T-helper 2 cell treated with Interferon-gamma antibody and Interleukin-4, amounts not matched to agents 5 μg/mL and 100 μg/mL, for 36 hours (primary cell): ENCODE results near the gene SP9.
"Not testable (repeated sequence)": the region's sequence is repeated elsewhere in the genome, so short reads cannot be mapped to it uniquely, and the experiment has no call there.

ENCODE experiments used
- DNase-seq: peaks from one replicate; pipeline ENCODE4 v3.0.0; 2021; ENCODE audit warnings: low spot score
- H3K27ac Mint-ChIP-seq: one replicate; pipeline ENCODE4 v1.8.0; 2021; ENCODE audit warnings: mild to moderate bottlenecking, mixed read lengths
- H3K27me3 Mint-ChIP-seq: one replicate; pipeline ENCODE4 v1.8.0; 2021; ENCODE audit warnings: low read depth, mixed read lengths
- H3K36me3 Mint-ChIP-seq: one replicate; pipeline ENCODE4 v1.8.0; 2021; ENCODE audit warnings: low read depth, mixed read lengths
- H3K4me1 Mint-ChIP-seq: one replicate; pipeline ENCODE4 v1.8.0; 2021; ENCODE audit warnings: low read depth, mixed read lengths
- H3K4me3 Mint-ChIP-seq: one replicate; pipeline ENCODE4 v1.8.0; 2022; ENCODE audit warnings: mild to moderate bottlenecking, moderate library complexity, mixed read lengths
- H3K9me3 Mint-ChIP-seq: one replicate; pipeline ENCODE4 v1.8.0; 2021; ENCODE audit warnings: mixed read lengths

Gene SP9

DNA sequence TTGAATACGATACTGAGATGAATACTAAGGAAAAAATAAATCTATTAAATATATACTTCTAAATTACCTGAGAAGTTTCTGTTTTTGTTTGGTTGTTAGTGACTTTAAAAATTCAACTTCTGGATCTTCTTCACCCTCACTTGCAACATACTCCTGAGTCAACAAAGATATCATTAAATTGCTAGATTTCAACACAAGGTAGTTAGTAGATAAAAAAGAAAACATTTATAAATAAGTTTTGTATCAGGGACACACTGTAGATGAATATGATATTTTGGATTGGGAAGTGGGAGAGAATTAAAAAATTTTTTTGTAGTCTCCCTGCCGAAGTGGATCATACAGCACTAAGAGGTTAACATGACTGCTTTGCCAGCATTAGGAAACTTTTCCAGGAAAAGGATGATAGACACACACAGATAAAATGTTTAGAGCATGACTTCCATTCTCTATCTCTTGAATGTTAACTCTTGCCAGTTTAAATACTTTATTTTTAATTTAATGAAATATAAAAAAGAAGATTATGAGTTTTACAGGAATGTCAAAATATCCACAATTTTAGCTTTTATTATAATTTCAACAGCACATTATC is 15.9 kb downstream of the SP9 start:
- Mint-ChIP-seq H3K4me3 (no peak overlapping the region), H3K9me3 (no peaks in the 10 kb centered on the region), H3K27ac (no peak overlapping the region), H3K27me3 (peaks cover 2% of the 10 kb centered on the region), H3K4me1 (no peaks in the 10 kb centered on the region), H3K36me3 (peaks cover 8% of the 10 kb centered on the region)
- DNase-seq: no peak

DNA sequence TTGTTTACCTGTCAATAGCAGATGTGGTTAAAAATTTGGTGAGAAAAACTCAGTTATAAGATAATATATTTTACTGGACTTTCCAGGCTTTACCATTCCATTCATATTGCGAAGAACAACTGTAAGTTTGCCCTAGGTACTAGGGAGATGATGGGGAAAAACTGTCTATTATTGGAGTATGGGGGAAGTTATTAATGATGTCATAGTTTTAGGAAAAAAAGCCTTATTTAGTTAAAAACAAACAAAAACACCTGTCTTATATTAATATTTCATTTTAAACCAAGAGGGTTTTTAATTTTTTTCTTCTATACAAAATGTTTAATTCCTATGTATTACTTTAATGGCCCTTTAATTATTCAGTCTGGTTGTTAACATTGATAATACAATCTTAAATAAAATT is 18.2 kb downstream of the SP9 start:
- Mint-ChIP-seq H3K27me3 (no peaks in the 10 kb centered on the region), H3K36me3 (peaks cover 9% of the 10 kb centered on the region), H3K4me3 (no peak overlapping the region), H3K4me1 (no peaks in the 10 kb centered on the region), H3K27ac (no peak overlapping the region), H3K9me3 (no peaks in the 10 kb centered on the region)
- DNase-seq: no peak

DNA sequence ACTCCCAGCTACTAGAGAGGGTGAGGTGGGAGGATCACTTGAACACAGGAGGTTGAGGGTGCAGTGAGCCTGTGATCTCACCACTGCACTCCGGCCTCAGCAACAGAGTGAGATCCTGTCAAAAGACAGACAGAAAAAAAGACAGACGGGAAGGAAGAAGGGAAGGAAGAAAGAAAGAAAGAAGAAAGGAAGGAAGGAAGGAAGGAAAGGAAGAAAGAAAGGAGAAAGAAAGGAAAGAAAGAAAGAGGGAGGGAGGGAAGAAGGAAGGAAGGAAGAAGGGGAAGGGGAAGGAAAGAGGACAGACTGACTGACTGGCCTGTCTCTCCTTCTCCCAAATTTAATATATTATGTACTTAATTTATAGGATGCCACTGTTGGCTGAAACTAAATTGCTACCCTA is 21.6 kb downstream of the SP9 start:
- Mint-ChIP-seq H3K27me3 (no peaks in the 10 kb centered on the region), H3K4me1 (no peaks in the 10 kb centered on the region), H3K9me3 (no peaks in the 10 kb centered on the region), H3K4me3 (no peak overlapping the region), H3K36me3 (peaks cover 17% of the 10 kb centered on the region), H3K27ac (no peak overlapping the region)
- no peak for DNase-seq

DNA sequence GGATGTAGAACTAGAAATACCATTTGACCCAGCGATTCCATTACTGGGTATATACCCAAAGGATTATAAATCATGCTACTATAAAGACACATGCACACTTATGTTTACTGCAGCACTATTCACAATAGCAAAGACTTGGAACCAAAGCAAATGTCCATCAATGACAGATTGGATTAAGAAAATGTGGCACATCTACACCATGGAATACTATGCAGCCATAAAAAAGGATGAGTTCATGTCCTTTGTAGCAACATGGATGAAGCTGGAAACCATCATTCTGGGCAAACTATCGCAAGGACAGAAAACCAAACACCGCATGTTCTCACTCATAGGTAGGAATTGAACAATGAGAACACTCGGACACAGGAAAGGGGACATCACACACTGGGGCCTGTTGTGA is 24.9 kb downstream of the SP9 start:
- H3K4me1 Mint-ChIP-seq: not testable (repeated sequence)

DNA sequence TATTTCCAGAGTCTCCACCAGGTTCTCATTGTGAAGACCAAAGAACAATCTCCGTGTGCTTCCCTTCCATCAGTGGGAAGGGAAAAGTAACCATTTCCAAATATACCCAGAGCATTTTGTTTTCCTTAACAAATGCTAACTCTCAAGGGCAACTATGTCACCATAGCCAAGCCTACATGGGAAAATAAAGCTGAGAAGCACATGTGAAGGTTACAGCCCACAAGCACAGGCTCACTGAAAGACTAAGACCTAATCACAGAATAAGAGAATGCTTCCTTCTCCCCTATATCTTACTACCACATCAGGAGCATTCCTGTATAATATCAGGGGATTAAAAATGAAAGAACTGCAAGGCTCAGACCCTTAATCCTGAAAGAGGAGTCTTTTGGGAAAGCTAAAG is 28.2 kb downstream of the SP9 start:
- Mint-ChIP-seq H3K27ac (no peak overlapping the region), H3K9me3 (peaks cover 38% of the 10 kb centered on the region), H3K27me3 (no peaks in the 10 kb centered on the region), H3K4me3 (no peak overlapping the region), H3K4me1 (no peaks in the 10 kb centered on the region), H3K36me3 (peaks cover 63% of the 10 kb centered on the region)
- DNase-seq: no peak

More for the DNA sequence above, 24.9 kb downstream of the SP9 start:
- H3K4me3 Mint-ChIP-seq, H3K27ac Mint-ChIP-seq, H3K27me3 Mint-ChIP-seq, DNase-seq: not testable (repeated sequence)
- Mint-ChIP-seq H3K9me3 (peaks cover 17% of the 10 kb centered on the region), H3K36me3 (peaks cover 41% of the 10 kb centered on the region)

DNA sequence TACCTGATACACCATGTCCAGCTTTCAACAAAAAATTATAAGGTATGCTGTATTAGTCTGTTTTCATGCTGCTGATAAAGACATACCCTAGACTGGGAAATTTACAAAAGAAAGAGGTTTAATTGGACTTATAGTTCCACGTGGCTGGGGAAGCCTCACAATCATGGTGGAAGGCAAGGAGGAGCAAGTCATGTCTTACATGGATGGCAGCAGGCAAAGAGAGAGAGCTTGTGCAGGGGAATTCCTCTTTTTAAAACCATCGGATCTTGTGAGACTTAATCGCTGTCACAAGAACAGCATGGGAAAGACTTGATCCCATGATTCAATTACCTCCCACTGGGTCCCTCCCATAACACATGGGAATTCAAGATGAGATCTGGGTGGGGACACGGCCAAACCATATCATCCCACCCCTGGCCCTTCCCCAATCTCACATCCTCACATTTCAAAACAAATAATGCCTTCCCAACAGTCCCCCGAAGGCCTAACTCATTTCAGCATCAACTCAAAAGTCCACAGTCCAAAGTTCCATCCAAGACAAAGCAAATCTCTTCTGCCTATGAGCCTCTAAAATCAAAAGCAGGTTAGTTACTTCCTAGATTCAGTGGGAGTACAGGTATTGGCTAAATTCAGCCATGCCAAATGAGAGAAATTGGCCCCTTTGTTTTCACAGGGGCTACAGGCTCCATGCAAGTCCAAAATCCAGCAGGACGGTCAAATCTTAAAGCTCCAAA is 28.9 kb downstream of the SP9 start:
- Mint-ChIP-seq H3K36me3 (peaks cover 70% of the 10 kb centered on the region), H3K9me3 (peaks cover 38% of the 10 kb centered on the region)
- H3K4me1 Mint-ChIP-seq, H3K27ac Mint-ChIP-seq, H3K4me3 Mint-ChIP-seq, H3K27me3 Mint-ChIP-seq, DNase-seq: not testable (repeated sequence)

DNA sequence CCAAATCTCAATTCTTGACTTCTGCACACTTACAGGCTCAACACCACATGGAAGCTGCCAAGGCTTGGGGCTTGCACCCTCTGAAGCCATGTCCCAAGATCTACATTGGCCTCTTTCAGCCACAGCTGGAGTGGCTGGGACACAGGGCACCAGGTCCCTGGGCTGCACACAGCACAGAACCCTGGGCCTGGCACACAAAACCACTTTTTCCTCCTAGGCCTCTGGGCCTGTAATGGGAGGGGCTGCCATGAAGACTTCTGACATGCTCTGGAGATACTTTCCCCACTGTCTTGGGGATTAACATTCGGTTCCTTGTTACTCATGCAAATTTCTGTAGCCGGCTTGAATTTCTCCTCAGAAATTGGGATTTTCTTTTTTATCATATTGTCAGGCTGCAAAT is 29.9 kb downstream of the SP9 start:
- H3K27ac Mint-ChIP-seq: no peak overlapping the region
- H3K36me3 Mint-ChIP-seq: peaks cover 68% of the 10 kb centered on the region
- peaks cover 38% of the 10 kb centered on the region for H3K9me3 Mint-ChIP-seq
- no peak overlapping the region for H3K4me3 Mint-ChIP-seq
- no peaks in the 10 kb centered on the region for H3K27me3 Mint-ChIP-seq
- no peaks in the 10 kb centered on the region for H3K4me1 Mint-ChIP-seq
- DNase-seq: no peak

DNA sequence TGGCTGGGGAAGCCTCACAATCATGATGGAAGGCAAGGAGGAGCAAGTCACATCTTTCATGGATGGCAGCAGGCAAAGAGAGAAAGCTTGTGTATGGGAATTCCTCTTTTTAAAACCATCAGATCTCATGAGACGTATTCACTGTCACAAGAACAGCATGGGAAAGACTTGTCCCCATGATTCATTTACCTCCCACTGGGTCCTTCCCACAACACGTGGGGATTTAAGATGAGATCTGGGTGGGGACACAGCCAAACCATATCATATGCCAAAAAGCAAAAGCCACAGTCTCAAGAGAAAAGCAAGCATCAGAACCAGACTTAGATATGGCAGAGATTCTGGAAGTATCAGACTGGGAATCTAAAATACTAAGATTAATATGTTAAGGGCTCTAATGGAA is 30.8 kb downstream of the SP9 start:
- Mint-ChIP-seq H3K36me3 (peaks cover 63% of the 10 kb centered on the region), H3K27me3 (no peaks in the 10 kb centered on the region)

DNA sequence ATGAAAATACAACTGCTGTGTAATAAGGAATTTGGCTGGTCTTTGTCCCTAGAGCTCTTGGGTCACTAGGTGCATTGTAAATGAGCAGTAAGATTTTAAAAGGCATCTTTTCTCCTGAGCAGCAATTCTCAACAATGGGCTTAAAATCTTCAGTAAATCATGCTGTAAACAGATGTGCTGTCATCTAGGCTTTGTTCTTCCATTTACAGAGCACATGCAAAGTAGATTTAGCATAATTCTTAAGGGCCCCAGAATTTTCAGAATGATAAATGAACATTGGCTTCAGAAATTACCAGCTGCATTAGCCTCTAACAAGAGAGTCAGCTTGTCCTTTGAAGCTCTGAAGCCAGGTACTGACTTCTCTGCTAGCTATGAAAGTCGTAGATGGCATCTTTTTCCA is 33.9 kb downstream of the SP9 start:
- no peaks in the 10 kb centered on the region for H3K27me3 Mint-ChIP-seq
- no peak overlapping the region for H3K4me3 Mint-ChIP-seq
- H3K27ac Mint-ChIP-seq: no peak overlapping the region
- peaks cover 44% of the 10 kb centered on the region for H3K36me3 Mint-ChIP-seq
- no peak for DNase-seq
- peaks cover 31% of the 10 kb centered on the region for H3K9me3 Mint-ChIP-seq
- H3K4me1 Mint-ChIP-seq: no peaks in the 10 kb centered on the region

More for the DNA sequence above, 30.8 kb downstream of the SP9 start:
- Mint-ChIP-seq H3K4me1 (no peaks in the 10 kb centered on the region), H3K4me3 (no peak overlapping the region), H3K27ac (no peak overlapping the region), H3K9me3 (peaks cover 38% of the 10 kb centered on the region)
- no peak for DNase-seq

DNA sequence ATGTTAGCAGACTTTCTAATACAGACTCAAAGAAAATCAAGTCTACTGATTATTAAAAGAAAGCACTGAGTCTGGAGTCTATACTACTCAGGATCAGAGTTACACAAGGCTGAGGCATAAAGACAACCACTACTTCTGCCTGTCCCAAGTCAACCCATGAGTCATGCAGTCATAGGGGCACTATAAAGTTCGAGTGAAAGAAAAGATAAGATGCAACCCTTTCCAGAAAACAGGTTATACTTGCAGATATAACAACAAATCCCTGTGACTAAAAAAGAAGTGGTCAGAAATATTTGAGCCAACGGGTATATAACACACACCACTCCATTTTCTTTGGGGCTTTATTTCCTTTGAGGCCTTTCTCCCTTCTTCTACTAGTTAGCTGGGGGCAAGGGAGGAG is 42.2 kb downstream of the SP9 start:
- Mint-ChIP-seq H3K36me3 (peaks cover 19% of the 10 kb centered on the region), H3K4me3 (no peak overlapping the region), H3K27ac (no peak overlapping the region), H3K27me3 (no peaks in the 10 kb centered on the region), H3K4me1 (no peaks in the 10 kb centered on the region), H3K9me3 (no peaks in the 10 kb centered on the region)
- DNase-seq: no peak

DNA sequence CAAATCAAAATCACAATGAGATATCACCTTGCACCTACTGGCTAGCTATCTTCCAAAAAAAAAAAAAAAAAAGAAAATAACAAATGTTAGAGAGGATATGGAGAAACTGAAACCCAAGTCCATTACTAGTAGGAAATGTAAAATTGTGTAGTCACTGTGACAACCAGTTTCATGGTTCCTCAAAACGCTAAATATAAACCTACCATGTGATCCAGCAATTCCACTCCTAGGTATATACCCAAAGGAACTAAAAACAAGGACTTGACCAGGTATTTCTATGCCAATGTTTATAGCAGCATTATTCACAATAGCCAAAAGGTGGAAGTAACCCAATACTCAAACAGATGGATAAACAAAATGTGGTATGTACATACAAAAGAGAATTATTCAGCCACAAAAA is 49.0 kb downstream of the SP9 start:
- no peak for DNase-seq
- Mint-ChIP-seq H3K36me3 (peaks cover 26% of the 10 kb centered on the region), H3K4me3 (no peak overlapping the region), H3K27ac (no peak overlapping the region), H3K9me3 (no peaks in the 10 kb centered on the region), H3K27me3 (no peaks in the 10 kb centered on the region), H3K4me1 (peaks cover under 1% of the 10 kb centered on the region)

DNA sequence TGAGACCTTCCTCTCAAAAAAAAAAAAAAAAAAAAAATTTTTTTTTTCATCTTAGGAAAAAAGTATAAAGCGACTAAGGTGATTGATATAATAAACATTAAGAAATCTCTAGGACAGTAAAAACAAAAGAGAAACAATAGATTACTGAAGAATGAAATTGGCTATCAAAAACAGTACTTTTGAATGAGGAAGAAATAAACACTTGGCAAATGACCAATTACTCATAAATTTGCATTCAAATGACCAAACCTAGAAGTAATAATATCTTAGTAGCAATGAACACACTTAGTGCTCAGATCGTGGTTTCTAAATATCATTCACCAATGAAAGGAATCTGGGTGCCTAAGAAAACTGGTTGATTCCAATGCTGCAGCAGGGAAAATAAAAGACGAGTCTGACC is 50.4 kb downstream of the SP9 start:
- no peak overlapping the region for H3K27ac Mint-ChIP-seq
- H3K4me3 Mint-ChIP-seq: no peak overlapping the region
- no peaks in the 10 kb centered on the region for H3K9me3 Mint-ChIP-seq
- no peak for DNase-seq
- peaks cover 3% of the 10 kb centered on the region for H3K4me1 Mint-ChIP-seq
- H3K27me3 Mint-ChIP-seq: no peaks in the 10 kb centered on the region
- peaks cover 27% of the 10 kb centered on the region for H3K36me3 Mint-ChIP-seq
